IPS-15b (cell line): ENCODE results near the gene COIL.

Source experiments
- H3K27me3 ChIP-seq: one replicate; pipeline ENCODE4 v1.6.1; 2013; ENCODE audit warnings: low read length; ENCODE audit not compliant: control insufficient read depth, insufficient read depth
- H3K36me3 ChIP-seq: one replicate; pipeline ENCODE4 v1.6.1; 2013; ENCODE audit warnings: low read length; ENCODE audit not compliant: control insufficient read depth, insufficient read depth
- H3K4me1 ChIP-seq: one replicate; pipeline ENCODE4 v1.6.1; 2013; ENCODE audit warnings: mild to moderate bottlenecking, low read length; ENCODE audit not compliant: control insufficient read depth, insufficient read depth
- H3K4me3 ChIP-seq: one replicate; pipeline ENCODE4 v1.5.1; 2013; ENCODE audit warnings: low read depth, low read length
- H3K9ac ChIP-seq: one replicate; pipeline ENCODE4 v1.6.1; 2013; ENCODE audit warnings: low read depth, mild to moderate bottlenecking, low read length
- H3K9me3 ChIP-seq: one replicate; pipeline ENCODE4 v1.6.1; 2013; ENCODE audit warnings: mild to moderate bottlenecking, low read length; ENCODE audit not compliant: control insufficient read depth, insufficient read depth

Gene COIL, protein sequence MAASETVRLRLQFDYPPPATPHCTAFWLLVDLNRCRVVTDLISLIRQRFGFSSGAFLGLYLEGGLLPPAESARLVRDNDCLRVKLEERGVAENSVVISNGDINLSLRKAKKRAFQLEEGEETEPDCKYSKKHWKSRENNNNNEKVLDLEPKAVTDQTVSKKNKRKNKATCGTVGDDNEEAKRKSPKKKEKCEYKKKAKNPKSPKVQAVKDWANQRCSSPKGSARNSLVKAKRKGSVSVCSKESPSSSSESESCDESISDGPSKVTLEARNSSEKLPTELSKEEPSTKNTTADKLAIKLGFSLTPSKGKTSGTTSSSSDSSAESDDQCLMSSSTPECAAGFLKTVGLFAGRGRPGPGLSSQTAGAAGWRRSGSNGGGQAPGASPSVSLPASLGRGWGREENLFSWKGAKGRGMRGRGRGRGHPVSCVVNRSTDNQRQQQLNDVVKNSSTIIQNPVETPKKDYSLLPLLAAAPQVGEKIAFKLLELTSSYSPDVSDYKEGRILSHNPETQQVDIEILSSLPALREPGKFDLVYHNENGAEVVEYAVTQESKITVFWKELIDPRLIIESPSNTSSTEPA

DNA sequence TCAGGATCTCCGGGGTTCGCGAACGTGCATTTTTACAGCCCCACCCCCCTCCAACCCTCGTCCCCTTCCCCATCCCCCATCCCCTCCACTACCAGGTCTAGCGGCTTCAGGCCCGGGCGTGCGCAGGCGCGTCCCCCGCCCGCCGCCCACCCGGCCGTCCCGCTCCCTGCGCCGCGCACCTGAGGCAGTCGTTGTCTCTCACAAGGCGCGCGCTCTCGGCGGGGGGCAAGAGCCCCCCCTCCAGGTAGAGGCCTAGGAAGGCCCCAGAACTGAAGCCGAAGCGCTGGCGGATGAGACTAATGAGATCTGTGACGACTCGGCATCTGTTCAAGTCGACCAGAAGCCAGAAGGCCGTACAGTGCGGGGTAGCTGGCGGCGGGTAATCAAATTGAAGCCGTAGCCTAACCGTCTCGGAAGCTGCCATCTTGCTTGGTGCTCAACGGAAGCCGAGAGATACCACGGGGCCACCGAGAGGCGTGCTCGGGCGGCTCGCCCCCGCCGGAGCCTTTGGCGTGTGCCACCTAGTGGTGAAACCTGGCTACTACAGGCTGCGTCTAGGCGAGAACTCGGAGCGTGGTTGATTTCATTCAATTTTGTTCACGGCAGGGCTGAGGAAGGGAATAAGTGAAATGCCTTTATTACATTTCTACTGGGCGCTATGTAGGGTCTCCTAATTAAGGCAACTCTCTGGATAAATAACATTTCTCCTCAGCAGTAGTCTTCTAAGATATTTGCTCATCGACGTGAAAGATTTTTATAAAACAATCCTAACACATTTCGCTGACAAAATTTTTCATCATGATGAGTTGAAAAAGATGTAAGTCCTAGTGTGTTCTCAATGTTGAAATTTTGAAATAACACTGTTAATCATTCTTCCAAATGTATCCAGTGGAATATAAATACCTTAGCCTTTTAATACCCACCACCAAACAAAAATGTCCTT is at the start of gene COIL:
Gene COIL, minus strand, starts transcription at position 455 of the 943 bp plus-strand sequence. Its CDS starts 31 bp downstream, at position 424.
- H3K27me3 ChIP-seq: no peaks in the 10 kb centered on the region
- H3K36me3 ChIP-seq: no peaks in the 10 kb centered on the region
- H3K4me3 ChIP-seq: peak within 1 kb of the TSS; percentile 85
- no peaks in the 10 kb centered on the region for H3K4me1 ChIP-seq
- peak within 1 kb of the TSS; percentile 93 for H3K9ac ChIP-seq
- no peaks in the 10 kb centered on the region for H3K9me3 ChIP-seq

DNA sequence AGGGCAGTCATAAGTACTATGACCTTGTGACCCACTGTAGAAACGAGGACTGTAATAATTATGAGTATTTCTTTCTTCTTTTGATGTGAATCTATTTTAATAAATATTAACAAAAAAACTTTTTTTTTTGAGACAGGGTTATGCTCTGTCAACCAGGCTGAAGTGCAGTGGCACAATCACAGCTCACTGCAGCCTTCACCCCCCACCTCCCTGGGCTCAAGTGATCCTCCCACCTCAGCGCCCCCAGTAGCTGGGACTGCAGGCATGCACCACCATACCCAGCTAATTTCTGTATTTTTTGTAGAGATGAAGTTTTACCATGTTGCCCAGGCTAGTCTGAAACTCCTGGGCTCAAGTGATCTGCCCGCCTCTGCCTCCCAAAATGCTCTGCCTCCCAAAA is 49.6 kb upstream of the COIL start:
- peaks cover 3% of the 10 kb centered on the region for H3K4me1 ChIP-seq
- H3K4me3 ChIP-seq: no peak overlapping the region
- H3K36me3 ChIP-seq: no peaks in the 10 kb centered on the region
- H3K9ac ChIP-seq: no peak overlapping the region
- no peaks in the 10 kb centered on the region for H3K27me3 ChIP-seq
- no peaks in the 10 kb centered on the region for H3K9me3 ChIP-seq

DNA sequence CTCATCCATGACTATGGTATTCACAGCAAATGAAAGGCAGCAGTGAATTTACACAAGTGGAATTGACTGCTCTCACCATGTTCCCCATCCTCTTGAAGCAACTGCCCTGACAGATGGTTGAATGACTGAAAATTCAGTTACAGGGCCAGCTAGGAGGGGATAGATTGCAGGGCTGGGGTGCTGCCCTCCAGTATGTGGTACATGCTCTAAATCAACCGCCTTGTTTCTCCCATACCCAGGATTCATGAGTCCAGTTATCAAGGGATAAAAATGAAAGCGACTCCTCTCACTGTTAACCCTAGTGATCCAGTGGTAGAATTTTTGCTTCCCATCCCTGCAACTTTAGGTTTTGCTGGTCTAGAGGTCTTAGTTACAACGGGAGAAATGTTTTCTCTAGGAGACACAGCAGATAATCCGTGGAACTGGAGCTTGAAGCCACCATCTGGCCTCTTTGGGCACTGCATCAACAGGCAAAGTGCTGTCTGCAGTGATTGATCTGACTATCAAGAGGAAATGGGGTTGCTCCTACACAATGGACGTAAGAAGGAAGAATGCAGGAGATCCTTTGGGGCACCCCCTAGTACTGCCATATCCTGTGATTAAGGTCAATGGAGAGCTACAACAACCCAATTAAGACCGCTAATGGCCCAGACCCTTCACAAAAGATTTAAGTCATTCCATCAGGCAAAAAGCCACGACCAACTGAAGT is 49.0 kb upstream of the COIL start:
- H3K4me1 ChIP-seq: peaks cover 3% of the 10 kb centered on the region
- no peaks in the 10 kb centered on the region for H3K9me3 ChIP-seq
- H3K27me3 ChIP-seq: no peaks in the 10 kb centered on the region
- no peaks in the 10 kb centered on the region for H3K36me3 ChIP-seq
- H3K9ac ChIP-seq: no peak overlapping the region
- H3K4me3 ChIP-seq: no peak overlapping the region

GRCh38 chr17:57008958-57009357 is 48.1 kb upstream of the COIL start:
- Histone ChIP-seq H3K4me3 (no peak overlapping the region), H3K4me1 (peaks cover 3% of the 10 kb centered on the region), H3K36me3 (no peaks in the 10 kb centered on the region), H3K9me3 (no peaks in the 10 kb centered on the region), H3K27me3 (no peaks in the 10 kb centered on the region), H3K9ac (no peak overlapping the region)

GRCh38 chr17:57006040-57006439 is 45.2 kb upstream of the COIL start:
- Histone ChIP-seq H3K9ac (no peak overlapping the region), H3K4me1 (peaks cover 3% of the 10 kb centered on the region)

GRCh38 chr17:57004944-57005579 is 44.2 kb upstream of the COIL start:
- no peak overlapping the region for H3K4me3 ChIP-seq
- H3K4me1 ChIP-seq: peaks cover under 1% of the 10 kb centered on the region
- H3K36me3 ChIP-seq: peaks cover 6% of the 10 kb centered on the region
- no peak overlapping the region for H3K9ac ChIP-seq
- H3K27me3 ChIP-seq: no peaks in the 10 kb centered on the region
- no peaks in the 10 kb centered on the region for H3K9me3 ChIP-seq

More at GRCh38 chr17:57006040-57006439, 45.2 kb upstream of the COIL start:
- Histone ChIP-seq H3K4me3 (no peak overlapping the region), H3K36me3 (peaks cover 6% of the 10 kb centered on the region), H3K9me3 (no peaks in the 10 kb centered on the region), H3K27me3 (no peaks in the 10 kb centered on the region)

- Histone ChIP-seq H3K4me1 (no peaks in the 10 kb centered on the region), H3K27me3 (no peaks in the 10 kb centered on the region), H3K4me3 (no peak overlapping the region), H3K9ac (no peak overlapping the region), H3K36me3 (peaks cover 11% of the 10 kb centered on the region), H3K9me3 (no peaks in the 10 kb centered on the region)
Observed at GRCh38 chr17:57002904-57003303, 42.1 kb upstream of the COIL start.

- Histone ChIP-seq H3K4me1 (no peaks in the 10 kb centered on the region), H3K9ac (no peak overlapping the region), H3K36me3 (peaks cover 11% of the 10 kb centered on the region), H3K9me3 (no peaks in the 10 kb centered on the region), H3K4me3 (no peak overlapping the region), H3K27me3 (no peaks in the 10 kb centered on the region)
Observed at GRCh38 chr17:57001541-57001940, 40.7 kb upstream of the COIL start.

- Histone ChIP-seq H3K9ac (no peak overlapping the region), H3K4me1 (no peaks in the 10 kb centered on the region), H3K4me3 (no peak overlapping the region), H3K9me3 (no peaks in the 10 kb centered on the region), H3K27me3 (no peaks in the 10 kb centered on the region), H3K36me3 (peaks cover 5% of the 10 kb centered on the region)
Observed at GRCh38 chr17:56997313-56997712, 36.5 kb upstream of the COIL start.

DNA sequence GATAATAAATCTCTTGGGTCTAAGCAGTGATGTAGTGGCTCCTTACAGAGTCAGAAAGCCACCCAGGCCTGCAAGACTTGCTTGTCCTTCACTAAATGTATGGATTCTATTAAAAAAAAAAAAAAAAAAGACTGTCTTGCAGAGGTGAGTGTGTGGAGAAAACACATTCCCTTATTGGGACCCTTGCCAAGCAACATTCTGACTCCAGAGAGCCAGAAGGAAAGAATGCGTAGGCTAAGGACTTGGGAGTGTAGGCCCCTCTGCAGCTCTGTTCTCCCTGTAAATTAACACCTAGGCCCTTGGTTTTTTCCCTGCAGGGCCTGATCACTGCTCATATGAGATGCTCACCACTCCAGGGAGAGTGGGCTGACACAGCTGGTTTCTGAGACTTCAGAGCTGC is 34.9 kb upstream of the COIL start:
- Histone ChIP-seq H3K4me3 (no peak overlapping the region), H3K36me3 (peaks cover 5% of the 10 kb centered on the region), H3K9me3 (no peaks in the 10 kb centered on the region), H3K27me3 (no peaks in the 10 kb centered on the region), H3K9ac (no peak overlapping the region), H3K4me1 (no peaks in the 10 kb centered on the region)
